Astrocyte (in vitro differentiated cells and primary cell): Measurements from ENCODE around the gene PLXDC2. TPM values are rescaled to one million over a fixed set of nuclear protein-coding genes. Genes with fewer than 3 reads are reported as not detected.
A peak's percentile ranks its signal among the peaks of the same experiment; 100 is the strongest.

Source experiments
- DNase-seq: peaks from one replicate; pipeline ENCODE4 v3.0.0-alpha.2; 2010; ENCODE audit warnings: low read depth
- FAIRE-seq: peaks from 2 replicates; lab custom pipeline; 2011; peaks lifted over from hg19 to GRCh38; lab: Jason Lieb, UNC
- H2AFZ ChIP-seq: 2 replicates; pipeline ENCODE4 v1.6.0; 2012; ENCODE audit warnings: low read depth, low read length, inconsistent platforms
- H3K27ac ChIP-seq: 2 replicates; pipeline ENCODE4 v1.5.1; 2011; ENCODE audit warnings: low read depth, low read length, inconsistent platforms
- H3K27me3 ChIP-seq: 2 replicates; pipeline ENCODE4 v1.6.0; 2011; ENCODE audit warnings: low read length, inconsistent platforms; ENCODE audit not compliant: insufficient read depth
- H3K36me3 ChIP-seq: 2 replicates; pipeline ENCODE4 v1.5.1; 2011; ENCODE audit warnings: low read length, inconsistent platforms; ENCODE audit not compliant: insufficient read depth
- H3K4me1 ChIP-seq: 2 replicates; pipeline ENCODE4 v1.5.1; 2011; ENCODE audit warnings: low read length, inconsistent platforms; ENCODE audit not compliant: insufficient read depth
- H3K4me2 ChIP-seq: 2 replicates; pipeline ENCODE4 v1.6.0; 2012; ENCODE audit warnings: low read length, inconsistent platforms
- H3K4me3 ChIP-seq: 2 replicates; pipeline ENCODE4 v1.5.1; 2011; ENCODE audit warnings: low read depth, mild to moderate bottlenecking, low read length, inconsistent platforms; ENCODE audit not compliant: insufficient read depth
- H3K79me2 ChIP-seq: 2 replicates; pipeline ENCODE4 v1.6.0; 2012; ENCODE audit warnings: mild to moderate bottlenecking, low read length, inconsistent platforms; ENCODE audit not compliant: insufficient read depth
- H3K9ac ChIP-seq: 2 replicates; pipeline ENCODE4 v1.6.0; 2012; ENCODE audit warnings: mild to moderate bottlenecking, low read length, inconsistent platforms
- H3K9me3 ChIP-seq: 2 replicates; pipeline ENCODE4 v1.5.1; 2012; ENCODE audit warnings: low read depth, mild to moderate bottlenecking, low read length, inconsistent platforms; ENCODE audit not compliant: insufficient read depth
- H4K20me1 ChIP-seq: 2 replicates; pipeline ENCODE4 v1.6.0; 2012; ENCODE audit warnings: low read length, inconsistent platforms; ENCODE audit not compliant: insufficient read depth
- H3K27ac Mint-ChIP-seq: one replicate; pipeline ENCODE4 v1.8.0; 2021; ENCODE audit warnings: mild to moderate bottlenecking, mixed read lengths; ENCODE audit not compliant: unreplicated experiment
- H3K27me3 Mint-ChIP-seq: one replicate; pipeline ENCODE4 v1.8.0; 2021; ENCODE audit warnings: low read depth, mixed read lengths; ENCODE audit not compliant: unreplicated experiment
- H3K36me3 Mint-ChIP-seq: one replicate; pipeline ENCODE4 v1.8.0; 2021; ENCODE audit warnings: low read depth, mixed read lengths; ENCODE audit not compliant: unreplicated experiment
- H3K4me1 Mint-ChIP-seq: one replicate; pipeline ENCODE4 v1.8.0; 2021; ENCODE audit warnings: low read depth, mixed read lengths; ENCODE audit not compliant: unreplicated experiment
- H3K4me3 Mint-ChIP-seq: one replicate; pipeline ENCODE4 v1.8.0; 2021; ENCODE audit warnings: mild to moderate bottlenecking, moderate library complexity, mixed read lengths; ENCODE audit not compliant: unreplicated experiment
- H3K9me3 Mint-ChIP-seq: one replicate; pipeline ENCODE4 v1.8.0; 2021; ENCODE audit warnings: mild to moderate bottlenecking, mixed read lengths; ENCODE audit not compliant: unreplicated experiment
- EZH2 ChIP-seq: IDR thresholded peaks from 2 replicates; pipeline ENCODE4 v1.6.1; 2012; ENCODE audit warnings: mild to moderate bottlenecking, low read length, inconsistent platforms; ENCODE audit not compliant: insufficient read depth
- total RNA-seq: library from RNA; stranded (reverse); gene quantifications from 2 replicates; pipeline ENCODE4 v1.2.1, GENCODE V29; 2021
- TF ChIP-seq, protein P1 (sequence below): IDR thresholded peaks from 2 replicates; pipeline ENCODE4 v1.5.1; 2011; ENCODE audit warnings: low read depth, mild to moderate bottlenecking, inconsistent platforms, low read length, moderate library complexity; ENCODE audit not compliant: insufficient read depth

The PLXDC2 gene
- total RNA-seq, 1 donor from 2014 or later, result 36.1 TPM

DNA sequence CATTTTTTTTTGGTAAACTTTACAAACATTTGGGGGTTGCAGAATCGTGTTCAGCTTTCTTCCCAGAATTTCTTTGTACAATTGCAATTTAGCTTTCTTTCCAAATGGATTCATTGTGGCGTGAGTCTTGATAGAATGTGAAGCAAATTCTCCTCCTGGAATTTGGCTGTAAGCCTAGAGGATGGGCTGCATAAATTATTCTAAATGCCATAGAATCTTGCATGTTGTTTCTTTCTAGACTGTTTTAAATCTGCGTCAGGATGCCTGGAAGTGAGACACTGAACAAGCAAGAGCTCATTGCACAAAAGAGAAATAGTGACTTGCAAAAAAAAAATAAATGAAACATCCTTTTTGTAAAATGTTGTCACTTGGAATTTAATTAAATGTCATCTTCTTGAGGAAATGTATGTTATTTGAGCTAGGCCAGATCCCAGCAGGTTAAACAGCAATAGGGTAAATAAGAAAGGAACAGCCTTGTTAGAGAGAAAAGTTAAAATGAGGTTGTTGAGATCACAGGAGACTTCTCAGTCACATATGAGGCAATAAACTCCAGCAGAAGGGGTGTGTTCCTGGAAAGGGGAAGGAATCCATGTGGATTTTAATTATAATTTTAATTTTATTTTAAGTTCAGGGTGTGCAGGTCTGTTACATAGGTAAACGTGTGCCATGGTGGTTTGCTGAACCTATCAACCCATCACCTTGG is 483.0 kb downstream of the PLXDC2 start:
- H3K27ac ChIP-seq, result no peak overlapping the region
- no peak overlapping the region for H3K4me2 ChIP-seq

DNA sequence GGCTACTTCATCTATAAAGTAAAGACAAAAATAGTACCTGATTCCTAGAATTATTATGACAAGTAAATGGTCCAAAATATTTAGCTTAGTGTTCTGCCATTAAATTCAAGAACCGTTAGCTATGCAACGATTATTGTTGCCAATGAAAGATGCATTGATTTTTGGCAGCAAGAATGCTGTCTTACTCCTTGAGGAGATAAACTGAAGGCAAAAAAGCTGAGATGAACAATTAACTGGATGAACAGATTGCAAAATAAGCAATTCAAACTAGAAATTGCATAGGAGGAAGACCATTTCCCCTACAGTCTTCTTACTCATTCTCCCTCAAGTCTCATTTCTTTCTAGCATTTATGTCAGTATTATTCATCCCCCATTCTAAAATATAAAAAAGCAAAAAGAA is 484.5 kb downstream of the PLXDC2 start:
- Histone ChIP-seq H3K4me1 (no peaks in the 10 kb centered on the region), H3K9me3 (no peaks in the 10 kb centered on the region), H4K20me1 (no peaks in the 10 kb centered on the region), H3K36me3 (no peaks in the 10 kb centered on the region), H3K27ac (no peak overlapping the region), H3K4me3 (no peak overlapping the region), H3K4me2 (no peak overlapping the region), H3K27me3 (no peaks in the 10 kb centered on the region), H3K9ac (no peak overlapping the region), H2AFZ (no peak overlapping the region), H3K79me2 (no peaks in the 10 kb centered on the region)
- Mint-ChIP-seq H3K4me3 (no peak overlapping the region), H3K27me3 (no peaks in the 10 kb centered on the region), H3K4me1 (no peaks in the 10 kb centered on the region), H3K27ac (no peak overlapping the region), H3K9me3 (peaks cover 8% of the 10 kb centered on the region), H3K36me3 (no peaks in the 10 kb centered on the region)
- FAIRE-seq (no peak), DNase-seq (no peak)
- TF ChIP-seq EZH2, result no peak
- TF ChIP-seq, protein P1, sequence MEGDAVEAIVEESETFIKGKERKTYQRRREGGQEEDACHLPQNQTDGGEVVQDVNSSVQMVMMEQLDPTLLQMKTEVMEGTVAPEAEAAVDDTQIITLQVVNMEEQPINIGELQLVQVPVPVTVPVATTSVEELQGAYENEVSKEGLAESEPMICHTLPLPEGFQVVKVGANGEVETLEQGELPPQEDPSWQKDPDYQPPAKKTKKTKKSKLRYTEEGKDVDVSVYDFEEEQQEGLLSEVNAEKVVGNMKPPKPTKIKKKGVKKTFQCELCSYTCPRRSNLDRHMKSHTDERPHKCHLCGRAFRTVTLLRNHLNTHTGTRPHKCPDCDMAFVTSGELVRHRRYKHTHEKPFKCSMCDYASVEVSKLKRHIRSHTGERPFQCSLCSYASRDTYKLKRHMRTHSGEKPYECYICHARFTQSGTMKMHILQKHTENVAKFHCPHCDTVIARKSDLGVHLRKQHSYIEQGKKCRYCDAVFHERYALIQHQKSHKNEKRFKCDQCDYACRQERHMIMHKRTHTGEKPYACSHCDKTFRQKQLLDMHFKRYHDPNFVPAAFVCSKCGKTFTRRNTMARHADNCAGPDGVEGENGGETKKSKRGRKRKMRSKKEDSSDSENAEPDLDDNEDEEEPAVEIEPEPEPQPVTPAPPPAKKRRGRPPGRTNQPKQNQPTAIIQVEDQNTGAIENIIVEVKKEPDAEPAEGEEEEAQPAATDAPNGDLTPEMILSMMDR, result no peak

More for the DNA sequence above, 483.0 kb downstream of the PLXDC2 start:
- no peaks in the 10 kb centered on the region for H3K36me3 Mint-ChIP-seq
- FAIRE-seq, result no peak
- Histone ChIP-seq H3K9me3 (no peaks in the 10 kb centered on the region), H3K79me2 (no peaks in the 10 kb centered on the region), H2AFZ (no peak overlapping the region), H3K4me1 (no peaks in the 10 kb centered on the region), H3K36me3 (no peaks in the 10 kb centered on the region), H4K20me1 (no peaks in the 10 kb centered on the region), H3K9ac (no peak overlapping the region), H3K4me3 (no peak overlapping the region), H3K27me3 (no peaks in the 10 kb centered on the region)
- H3K27me3 Mint-ChIP-seq, result no peaks in the 10 kb centered on the region
- TF ChIP-seq EZH2, result no peak
- TF ChIP-seq, protein P1, result no peak
- H3K27ac Mint-ChIP-seq, result no peak overlapping the region
- H3K4me1 Mint-ChIP-seq, result no peaks in the 10 kb centered on the region
- peaks cover 12% of the 10 kb centered on the region for H3K9me3 Mint-ChIP-seq
- DNase-seq, result peak; percentile 65
- no peak overlapping the region for H3K4me3 Mint-ChIP-seq

DNA sequence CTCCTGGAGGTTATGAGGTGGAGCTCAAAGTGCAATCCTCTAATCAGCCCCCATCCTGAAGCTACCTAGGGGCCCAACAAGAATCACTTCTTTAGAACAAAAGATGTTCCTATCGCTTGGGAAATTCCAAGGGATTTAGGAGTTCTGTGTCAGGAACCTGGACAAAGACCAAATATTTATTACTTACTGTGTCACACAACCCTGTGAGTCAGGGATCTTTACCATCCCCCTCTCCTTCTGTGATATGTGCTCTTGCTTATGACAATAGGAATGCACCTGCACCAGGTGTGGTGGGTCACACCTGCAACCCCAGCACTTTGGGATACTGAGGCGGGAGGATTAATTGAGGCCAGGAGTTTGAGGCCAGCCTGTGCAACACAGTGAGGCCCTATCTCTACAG is 485.8 kb downstream of the PLXDC2 start:
- no peak overlapping the region for H3K9ac ChIP-seq
- H4K20me1 ChIP-seq, result no peaks in the 10 kb centered on the region
- FAIRE-seq, result no peak
- H3K4me2 ChIP-seq, result no peak overlapping the region
- H3K27ac ChIP-seq, result no peak overlapping the region
- no peak overlapping the region for H3K4me3 Mint-ChIP-seq
- no peak for TF ChIP-seq EZH2
- TF ChIP-seq, protein P1, result no peak
- H3K79me2 ChIP-seq, result no peaks in the 10 kb centered on the region
- H3K27ac Mint-ChIP-seq, result no peak overlapping the region
- DNase-seq, result no peak
- no peaks in the 10 kb centered on the region for H3K27me3 Mint-ChIP-seq
- no peaks in the 10 kb centered on the region for H3K9me3 ChIP-seq
- H3K27me3 ChIP-seq, result no peaks in the 10 kb centered on the region
- H2AFZ ChIP-seq, result no peak overlapping the region
- H3K36me3 ChIP-seq, result no peaks in the 10 kb centered on the region
- H3K4me1 Mint-ChIP-seq, result no peaks in the 10 kb centered on the region
- H3K9me3 Mint-ChIP-seq, result peaks cover 8% of the 10 kb centered on the region
- H3K4me1 ChIP-seq, result no peaks in the 10 kb centered on the region
- no peaks in the 10 kb centered on the region for H3K36me3 Mint-ChIP-seq
- H3K4me3 ChIP-seq, result no peak overlapping the region
